Left lung (tissue), 10 donors: ENCODE measurements around the gene SLC12A5. TPM values are rescaled to one million over a fixed set of nuclear protein-coding genes. Genes with fewer than 3 reads are reported as not detected.

Experiments used
- ATAC-seq: fragments of 200-7000 bp; cut with Tn5 transposase; one replicate; pipeline ENCODE4 v1.9.1; 2020; ENCODE audit warnings: moderate library complexity
- DNase-seq, 4 donors: peaks; one replicate each; pipeline ENCODE4 v3.0.0-alpha.2; 2013 to 2020
- H3K27ac ChIP-seq, 2 donors: fragments of 200-600 bp; sonication (generic) in 1 of 2; one replicate each; pipeline versions ENCODE4 v1.5.0 to v1.8.0; 2020 to 2021
- H3K27me3 ChIP-seq, 2 donors: fragments of 200-600 bp; sonication (generic) in 1 of 2; one replicate each; pipeline versions ENCODE4 v1.5.0 to v1.8.0; 2020 to 2021
- H3K36me3 ChIP-seq, 2 donors: fragments of 200-600 bp; sonication (generic) in 1 of 2; one replicate each; pipeline versions ENCODE4 v1.5.0 to v1.8.0; 2020 to 2021
- H3K4me1 ChIP-seq, 2 donors: fragments of 200-600 bp; one replicate each; pipeline ENCODE4 v1.8.0; 2021
- H3K4me3 ChIP-seq, 2 donors: fragments of 200-600 bp; sonication (generic) in 1 of 2; one replicate each; pipeline versions ENCODE4 v1.5.0 to v1.8.0; 2020 to 2021; ENCODE audit warnings: mild to moderate bottlenecking in 1 of 2
- H3K9me3 ChIP-seq, 2 donors: fragments of 200-600 bp; sonication (generic) in 1 of 2; one replicate each; pipeline versions ENCODE4 v1.5.0 to v1.8.0; 2020 to 2021
- intact Hi-C, 2 donors: fragments of 100-400 bp; cut with DNase I; formaldehyde crosslinking; loops; one replicate each; pipeline versions ENCODE4 v1.11.2 to v1.14.2; 2022
- polyA plus RNA-seq, 6 donors: library from polyadenylated mRNA; unstranded; fragments of 120-200 nt; gene quantifications; one replicate each; pipeline ENCODE4 v1.2.1, GENCODE V29; 2013; ENCODE audit not compliant: insufficient read length in 6 of 6
- total RNA-seq, 2 donors: library from RNA; stranded (reverse); fragmentation: NEBNext Ultra II Directional; extraction: Animal tissue kit (Norgen Biotek cat#: 25700); gene quantifications; one replicate each; pipeline ENCODE4 v1.2.1, GENCODE V29; 2021
- TF ChIP-seq, protein P1 (sequence below), 2 donors: fragments of 200-600 bp; sonication (generic) in 1 of 2; IDR thresholded peaks; one replicate each; pipeline versions ENCODE4 v1.5.0 to v1.8.0; 2021; ENCODE audit warnings: antibody characterized with exemption in 2 of 2
- donor health status: DM: no; HTN: yes; CAD: no.
- donor health status: DM: no; HTN: no; CAD: no.

Gene SLC12A5
- total and polyA plus RNA-seq, 8 donors: 0.71 to 2.9 (median 1.5) TPM

- no peak for ATAC-seq
- peaks cover 26 to 80% of the 10 kb centered on the region in 2 donors for H3K27me3 ChIP-seq
- H3K27ac ChIP-seq: peak overlapping the region in 1 of 2 donors; percentile 88
- H3K4me1 ChIP-seq: peaks cover 4 to 94% of the 10 kb centered on the region in 2 donors
- DNase-seq: no peak
- TF ChIP-seq, protein P1, sequence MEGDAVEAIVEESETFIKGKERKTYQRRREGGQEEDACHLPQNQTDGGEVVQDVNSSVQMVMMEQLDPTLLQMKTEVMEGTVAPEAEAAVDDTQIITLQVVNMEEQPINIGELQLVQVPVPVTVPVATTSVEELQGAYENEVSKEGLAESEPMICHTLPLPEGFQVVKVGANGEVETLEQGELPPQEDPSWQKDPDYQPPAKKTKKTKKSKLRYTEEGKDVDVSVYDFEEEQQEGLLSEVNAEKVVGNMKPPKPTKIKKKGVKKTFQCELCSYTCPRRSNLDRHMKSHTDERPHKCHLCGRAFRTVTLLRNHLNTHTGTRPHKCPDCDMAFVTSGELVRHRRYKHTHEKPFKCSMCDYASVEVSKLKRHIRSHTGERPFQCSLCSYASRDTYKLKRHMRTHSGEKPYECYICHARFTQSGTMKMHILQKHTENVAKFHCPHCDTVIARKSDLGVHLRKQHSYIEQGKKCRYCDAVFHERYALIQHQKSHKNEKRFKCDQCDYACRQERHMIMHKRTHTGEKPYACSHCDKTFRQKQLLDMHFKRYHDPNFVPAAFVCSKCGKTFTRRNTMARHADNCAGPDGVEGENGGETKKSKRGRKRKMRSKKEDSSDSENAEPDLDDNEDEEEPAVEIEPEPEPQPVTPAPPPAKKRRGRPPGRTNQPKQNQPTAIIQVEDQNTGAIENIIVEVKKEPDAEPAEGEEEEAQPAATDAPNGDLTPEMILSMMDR (IDR thresholded peaks at IDR 0.05): no peak
- H3K4me3 ChIP-seq: no peak overlapping the region
- no peaks in the 10 kb centered on the region for H3K9me3 ChIP-seq
- intact Hi-C loops: no loop called here
- H3K36me3 ChIP-seq: no peaks in the 10 kb centered on the region
Measured at GRCh38 chr20:46006964-46007363, 22.1 kb upstream of the SLC12A5 start.

- H3K36me3 ChIP-seq: no peaks in the 10 kb centered on the region
- peaks cover 4 to 98% of the 10 kb centered on the region in 2 donors for H3K4me1 ChIP-seq
- intact Hi-C loops: no loop called here
- H3K27ac ChIP-seq: peak overlapping the region in 1 of 2 donors; percentile 86
- ATAC-seq (no peak), DNase-seq (no peak)
- H3K9me3 ChIP-seq: no peaks in the 10 kb centered on the region
- TF ChIP-seq, protein P1 (IDR thresholded peaks at IDR 0.05): no peak
- H3K4me3 ChIP-seq: no peak overlapping the region
- H3K27me3 ChIP-seq: peaks cover 33 to 82% of the 10 kb centered on the region in 2 donors
Measured at GRCh38 chr20:46007671-46008070, 21.3 kb upstream of the SLC12A5 start.

DNA sequence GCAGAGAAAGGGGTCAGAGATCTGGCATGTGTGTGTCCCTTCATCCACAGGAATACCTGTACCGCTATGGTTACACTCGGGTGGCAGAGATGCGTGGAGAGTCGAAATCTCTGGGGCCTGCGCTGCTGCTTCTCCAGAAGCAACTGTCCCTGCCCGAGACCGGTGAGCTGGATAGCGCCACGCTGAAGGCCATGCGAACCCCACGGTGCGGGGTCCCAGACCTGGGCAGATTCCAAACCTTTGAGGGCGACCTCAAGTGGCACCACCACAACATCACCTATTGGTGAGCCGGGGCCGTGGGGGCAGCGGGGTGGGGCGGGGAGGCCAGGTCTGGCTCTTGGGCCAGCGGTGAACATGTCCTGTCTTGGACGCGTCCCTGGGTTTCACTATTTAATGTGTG, 19.2 kb upstream of the SLC12A5 start:
- H3K9me3 ChIP-seq: no peaks in the 10 kb centered on the region
- H3K27ac ChIP-seq: peak overlapping the region in 1 of 2 donors; percentile 86
- DNase-seq (peak in 1 of 4 donors; percentile 70), ATAC-seq (no peak)
- no peaks in the 10 kb centered on the region for H3K36me3 ChIP-seq
- TF ChIP-seq, protein P1 (IDR thresholded peaks at IDR 0.05): no peak
- H3K4me3 ChIP-seq: peak overlapping the region in 1 of 2 donors; percentile 37
- peaks cover 43 to 90% of the 10 kb centered on the region in 2 donors for H3K27me3 ChIP-seq
- peaks cover 4 to 94% of the 10 kb centered on the region in 2 donors for H3K4me1 ChIP-seq
- intact Hi-C loops: loop anchor here in 1 of 2 donors (5.0 kb wide), 1 partner anchor 77 kb away; the partner anchor contains the start of gene NCOA5

- Histone ChIP-seq H3K27me3 (peaks cover 45 to 92% of the 10 kb centered on the region in 2 donors), H3K27ac (peak overlapping the region in 1 of 2 donors; percentile 86), H3K9me3 (no peaks in the 10 kb centered on the region), H3K36me3 (peaks cover 0 to 4% of the 10 kb centered on the region in 2 donors), H3K4me1 (peaks cover 4 to 85% of the 10 kb centered on the region in 2 donors), H3K4me3 (peak overlapping the region in 1 of 2 donors; percentile 37)
- DNase-seq: peak in 1 of 4 donors; percentile 91
- TF ChIP-seq, protein P1 (IDR thresholded peaks at IDR 0.05): no peak
- intact Hi-C loops: loop anchor here in 1 of 2 donors (5.0 kb wide), 1 partner anchor 77 kb away; the partner anchor contains the start of gene NCOA5
- ATAC-seq: peak; percentile 30
Measured at GRCh38 chr20:46010491-46011391, 18.3 kb upstream of the SLC12A5 start.
